HCT116 (cell line): ENCODE measurements around the gene PDE8A. TPM values are rescaled to one million over a fixed set of nuclear protein-coding genes. Genes with fewer than 3 reads are reported as not detected.

Source experiments
- ATAC-seq: fragments of 200-7000 bp; cut with Tn5 transposase; 2 replicates; pipeline ENCODE4 v1.9.1; 2020; ENCODE audit warnings: mild to moderate bottlenecking, moderate library complexity
- BruUV-seq: library from RNA; stranded (reverse); fragments of 400-500 nt; replicated peaks from 2 replicates; lab custom pipeline; 2021; lab: Mats Ljungman, UMichigan
- CTCF ChIA-PET: fragments of 300-600 bp; sonication (Branson Sonifier 250); formaldehyde crosslinking; loops from one replicate; lab custom pipeline; 2021; ENCODE audit warnings: antibody characterized with exemption; lab: Charles Lee
- POLR2A ChIA-PET: fragments of 300-600, 350-600 bp; sonication (Branson Sonifier 250); formaldehyde crosslinking; loops from one replicate; lab custom pipeline; 2021; ENCODE audit warnings: antibody characterized with exemption; lab: Charles Lee
- RAD21 ChIA-PET, 2 experiments: fragments of 300-600 bp; sonication (Branson Sonifier 250); formaldehyde crosslinking; loops; one replicate each; lab custom pipeline; 2023; ENCODE audit warnings: low total read pairs in 2 of 2; ENCODE audit not compliant: uncharacterized antibody in 2 of 2, unreplicated experiment in 2 of 2, low non-redundant PET in 1 of 2; lab: Charles Lee
- DNase-seq: peaks from one replicate; pipeline ENCODE4 v3.0.0-alpha.2; 2010; ENCODE audit warnings: low read depth, low spot score
- H2AFZ ChIP-seq: fragments of 200-600 bp; shearing (Covaris generic), sonication (generic); 2 replicates; pipeline ENCODE4 v1.6.1; 2017; ENCODE audit warnings: low read depth, mixed run types, mixed read lengths, antibody characterized with exemption, low read length; ENCODE audit not compliant: poor library complexity, severe bottlenecking
- H3K27ac ChIP-seq: 2 replicates; pipeline ENCODE4 v1.5.1; 2012; ENCODE audit warnings: low read depth, low read length
- H3K27me3 ChIP-seq: fragments of 200-600 bp; sonication (generic); 2 replicates; pipeline ENCODE4 v1.6.1; 2016; ENCODE audit warnings: mixed run types, low read length, mixed read lengths; ENCODE audit not compliant: insufficient read depth
- H3K36me3 ChIP-seq, 2 experiments: fragments of 200-500 bp in 1 of 2; fragments of 200-600 bp in 1 of 2; sonication (Bioruptor generic) in 1 of 2; sonication (generic) in 1 of 2; 2 replicates each; pipeline versions ENCODE4 v1.5.1 to v1.6.1; 2014 to 2016; ENCODE audit warnings: low read length in 2 of 2, inconsistent platforms in 1 of 2, mixed read lengths in 1 of 2, mixed run types in 1 of 2; ENCODE audit not compliant: insufficient read depth in 2 of 2, control insufficient read depth in 1 of 2
- H3K4me1 ChIP-seq, 2 experiments: fragments of 200-600 bp in 1 of 2; sonication (generic) in 1 of 2; 2 replicates each; pipeline versions ENCODE4 v1.5.1 to v1.6.1; 2012 to 2017; ENCODE audit warnings: low read length in 2 of 2, inconsistent platforms in 1 of 2, mild to moderate bottlenecking in 1 of 2, mixed read lengths in 1 of 2, mixed run types in 1 of 2, moderate library complexity in 1 of 2; ENCODE audit not compliant: insufficient read depth in 2 of 2, control insufficient read depth in 1 of 2
- H3K4me2 ChIP-seq: fragments of 200-600 bp; sonication (generic); 2 replicates; pipeline ENCODE4 v1.6.1; 2017; ENCODE audit warnings: mixed run types, low read length, mixed read lengths
- H3K4me3 ChIP-seq, 2 experiments: fragments of 200-600 bp in 1 of 2; sonication (generic) in 1 of 2; replicated peaks in 1 of 2; 2 replicates each; pipeline ENCODE4 v1.5.1; 2011 to 2016; ENCODE audit warnings: low read length in 2 of 2, control low read depth in 1 of 2, low read depth in 1 of 2, mild to moderate bottlenecking in 1 of 2, mixed read lengths in 1 of 2, mixed run types in 1 of 2
- H3K79me2 ChIP-seq: fragments of 200-600 bp; sonication (generic); 2 replicates; pipeline ENCODE4 v1.6.1; 2017; ENCODE audit warnings: mild to moderate bottlenecking, mixed run types, low read length, moderate library complexity, mixed read lengths; ENCODE audit not compliant: insufficient read depth
- H3K9ac ChIP-seq: fragments of 200-600 bp; sonication (generic); 2 replicates; pipeline ENCODE4 v1.6.1; 2016; ENCODE audit warnings: low read length, mixed read lengths
- H3K9me2 ChIP-seq: fragments of 200-600 bp; sonication (generic), shearing (Covaris generic); 2 replicates; pipeline ENCODE4 v1.6.1; 2017; ENCODE audit warnings: mixed run types, mild to moderate bottlenecking, moderate library complexity; ENCODE audit not compliant: insufficient read depth
- H3K9me3 ChIP-seq, 2 experiments: fragments of 200-500 bp in 1 of 2; fragments of 200-600 bp in 1 of 2; sonication (Bioruptor generic) in 1 of 2; sonication (generic) in 1 of 2; 2 replicates each; pipeline ENCODE4 v1.6.1; 2014 to 2017; ENCODE audit warnings: low read length in 2 of 2, mixed read lengths in 2 of 2, inconsistent platforms in 1 of 2, low read depth in 1 of 2, mild to moderate bottlenecking in 1 of 2, mixed run types in 1 of 2, moderate library complexity in 1 of 2; ENCODE audit not compliant: control insufficient read depth in 1 of 2, insufficient read depth in 1 of 2
- H4K20me1 ChIP-seq: fragments of 200-600 bp; sonication (generic), shearing (Covaris generic); 2 replicates; pipeline ENCODE4 v1.6.1; 2017; ENCODE audit warnings: mixed run types, mild to moderate bottlenecking, moderate library complexity; ENCODE audit not compliant: insufficient read depth
- CEBPB ChIP-seq: IDR thresholded peaks from 2 replicates; pipeline ENCODE4 v1.6.1; 2012; ENCODE audit warnings: low read depth
- EGR1 ChIP-seq: IDR thresholded peaks from 2 replicates; pipeline ENCODE4 v1.6.1; 2012; ENCODE audit warnings: low read depth
- ELF1 ChIP-seq: IDR thresholded peaks from 2 replicates; pipeline ENCODE4 v1.6.1; 2012; ENCODE audit warnings: low read depth, borderline replicate concordance
- EZH2 ChIP-seq: fragments of 200-600 bp; sonication (generic); IDR thresholded peaks from 2 replicates; pipeline ENCODE4 v1.6.1; 2017; ENCODE audit warnings: antibody characterized with exemption, mixed run types
- EZH2phosphoT487 ChIP-seq: fragments of 200-600 bp; IDR thresholded peaks from 2 replicates; pipeline ENCODE4 v1.6.1; 2018; ENCODE audit warnings: antibody characterized with exemption, borderline replicate concordance
- FOSL1 ChIP-seq: IDR thresholded peaks from 2 replicates; pipeline ENCODE4 v1.6.1; 2012; ENCODE audit warnings: low read depth
- JUND ChIP-seq: IDR thresholded peaks from 2 replicates; pipeline ENCODE4 v1.6.1; 2012
- POLR2A ChIP-seq: IDR thresholded peaks from 2 replicates; pipeline ENCODE4 v1.7.0; 2011; ENCODE audit warnings: borderline replicate concordance; ENCODE audit not compliant: insufficient read depth, insufficient read length; ENCODE audit errors: extremely low read depth
- POLR2AphosphoS5 ChIP-seq: IDR thresholded peaks from 2 replicates; pipeline ENCODE4 v1.6.1; 2011; ENCODE audit warnings: mild to moderate bottlenecking, low read depth, low read length, moderate library complexity
- RAD21 ChIP-seq: IDR thresholded peaks from 2 replicates; pipeline ENCODE4 v1.6.1; 2012; ENCODE audit warnings: low read depth, mild to moderate bottlenecking
- SIN3A ChIP-seq: IDR thresholded peaks from 2 replicates; pipeline ENCODE4 v1.6.1; 2012; ENCODE audit warnings: low read depth
- SRF ChIP-seq: IDR thresholded peaks from 2 replicates; pipeline ENCODE4 v1.6.1; 2012; ENCODE audit warnings: low read depth
- YY1 ChIP-seq: IDR thresholded peaks from 2 replicates; pipeline ENCODE4 v1.6.1; 2011; ENCODE audit warnings: low read length, low read depth, moderate library complexity, mild to moderate bottlenecking; ENCODE audit not compliant: insufficient replicate concordance; ENCODE audit errors: extremely low read depth
- ZFX ChIP-seq: fragments of 450-650 bp; IDR thresholded peaks from 2 replicates; pipeline ENCODE4 v1.6.1; 2017
- intact Hi-C: fragments of 100-400 bp; cut with micrococcal nuclease; formaldehyde crosslinking; loops from 2 replicates; pipeline ENCODE4 v1.10.0; 2022
- total RNA-seq: library from RNA; stranded (reverse); gene quantifications from one replicate; pipeline ENCODE4 v1.2.1, GENCODE V29; 2021; ENCODE audit not compliant: unreplicated experiment
- TF ChIP-seq, protein P1 (sequence below): IDR thresholded peaks from 2 replicates; pipeline ENCODE4 v1.6.1; 2012
- TF ChIP-seq, protein P2 (sequence below): IDR thresholded peaks from 2 replicates; pipeline ENCODE4 v1.6.1; 2012
- TF ChIP-seq, protein P3 (sequence below), 3 experiments: fragments of 200-600 bp in 1 of 3; sonication (generic) in 1 of 3; IDR thresholded peaks in 2 of 3; conservative IDR thresholded peaks in 1 of 3; 2 replicates each; pipeline ENCODE4 v1.5.1; 2012 to 2017; ENCODE audit warnings: low read depth in 2 of 3, low read length in 2 of 3, antibody characterized with exemption in 1 of 3, borderline replicate concordance in 1 of 3, control low read depth in 1 of 3, mild to moderate bottlenecking in 1 of 3, mixed read lengths in 1 of 3, mixed run types in 1 of 3, moderate library complexity in 1 of 3; ENCODE audit not compliant: insufficient read depth in 1 of 3

PDE8A gene
- total RNA-seq, 1 experiment from 2014 or later = 37.8 TPM

DNA sequence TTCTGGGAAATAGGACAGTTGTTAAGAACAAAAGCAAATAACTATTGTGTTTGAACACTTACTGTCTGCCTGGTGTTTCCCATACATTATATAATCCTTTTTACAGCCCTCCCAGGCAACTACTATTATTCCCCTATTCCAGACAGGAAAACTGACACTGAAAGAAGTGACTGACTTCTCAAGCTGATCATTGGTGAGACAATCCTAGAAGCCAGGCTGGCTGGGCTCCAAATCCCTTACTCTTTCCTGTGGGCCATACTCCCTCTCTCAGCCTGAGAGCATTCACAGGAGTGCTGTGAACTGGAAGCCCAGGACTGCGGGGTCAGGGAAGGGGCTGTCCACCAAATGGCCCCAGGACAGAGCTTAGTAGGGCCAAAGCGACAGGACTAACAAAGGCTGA, 39.2 kb upstream of the PDE8A start:
- H3K27ac ChIP-seq = no peak overlapping the region
- no peak overlapping the region for H3K9ac ChIP-seq
- intact Hi-C loops = no loop called here
- H3K9me2 ChIP-seq = no peaks in the 10 kb centered on the region
- H3K4me1 ChIP-seq = no peaks in the 10 kb centered on the region
- no peak overlapping the region for H3K4me3 ChIP-seq
- RAD21 ChIA-PET = no interaction called here
- H3K9me3 ChIP-seq = no peaks in the 10 kb centered on the region
- DNase-seq (no peak), ATAC-seq (no peak)
- no peaks in the 10 kb centered on the region for H3K79me2 ChIP-seq
- CTCF ChIA-PET = no interaction called here
- H3K4me2 ChIP-seq = no peak overlapping the region
- no peak overlapping the region for H2AFZ ChIP-seq
- no peaks in the 10 kb centered on the region for H4K20me1 ChIP-seq
- no peaks in the 10 kb centered on the region for H3K27me3 ChIP-seq
- H3K36me3 ChIP-seq = no peaks in the 10 kb centered on the region
- TF ChIP-seq JUND (no peak), SRF (no peak), EZH2phosphoT487 (no peak), FOSL1 (no peak), POLR2A (no peak), ELF1 (no peak), YY1 (no peak), EGR1 (no peak), CEBPB (no peak), RAD21 (no peak), ZFX (no peak), POLR2AphosphoS5 (no peak)
- TF ChIP-seq, protein P1, sequence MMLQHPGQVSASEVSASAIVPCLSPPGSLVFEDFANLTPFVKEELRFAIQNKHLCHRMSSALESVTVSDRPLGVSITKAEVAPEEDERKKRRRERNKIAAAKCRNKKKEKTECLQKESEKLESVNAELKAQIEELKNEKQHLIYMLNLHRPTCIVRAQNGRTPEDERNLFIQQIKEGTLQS = no peak
- TF ChIP-seq, protein P2, sequence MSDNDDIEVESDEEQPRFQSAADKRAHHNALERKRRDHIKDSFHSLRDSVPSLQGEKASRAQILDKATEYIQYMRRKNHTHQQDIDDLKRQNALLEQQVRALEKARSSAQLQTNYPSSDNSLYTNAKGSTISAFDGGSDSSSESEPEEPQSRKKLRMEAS = no peak
- no TSS peak for BruUV-seq
- POLR2A ChIA-PET = no interaction called here

DNA sequence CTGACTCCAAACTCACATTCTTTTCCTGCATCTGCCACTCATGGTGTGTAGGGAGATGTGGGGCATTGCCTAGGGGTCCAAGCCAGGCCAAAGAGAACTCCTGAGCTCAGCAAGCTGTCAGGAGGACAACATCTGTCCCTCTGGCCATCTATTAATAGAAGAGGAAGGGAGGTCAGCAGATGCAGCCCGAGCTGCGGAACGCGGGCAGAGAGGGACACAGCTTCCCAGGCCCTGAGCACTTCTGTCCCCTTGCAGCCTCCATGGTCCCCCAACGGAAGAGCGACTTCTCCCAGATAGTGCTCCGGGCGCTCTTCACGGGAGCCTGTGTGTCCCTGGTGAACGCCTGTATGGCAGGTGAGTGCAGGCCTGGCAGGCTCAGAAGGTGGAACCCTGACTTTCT, 37.3 kb upstream of the PDE8A start:
- DNase-seq (no peak), ATAC-seq (no peak)
- Histone ChIP-seq H3K27ac (no peak overlapping the region), H3K4me1 (peaks cover 0 to 8% of the 10 kb centered on the region in 2 experiments; a peak in 2 of 4 replicates), H2AFZ (no peak overlapping the region), H3K9me3 (no peaks in the 10 kb centered on the region), H3K4me3 (no peak overlapping the region), H3K4me2 (no peak overlapping the region), H3K36me3 (no peaks in the 10 kb centered on the region), H3K9me2 (no peaks in the 10 kb centered on the region), H3K27me3 (no peaks in the 10 kb centered on the region), H3K79me2 (no peaks in the 10 kb centered on the region), H3K9ac (no peak overlapping the region), H4K20me1 (no peaks in the 10 kb centered on the region)
- ChIA-PET POLR2A (interaction anchor here (0.6 kb wide), 1 partner anchor 9 kb away, joined by 4 read pairs; no protein-coding TSS in a partner anchor), CTCF (no interaction called here), RAD21 (no interaction called here)
- intact Hi-C loops = no loop called here
- TF ChIP-seq, protein P3, sequence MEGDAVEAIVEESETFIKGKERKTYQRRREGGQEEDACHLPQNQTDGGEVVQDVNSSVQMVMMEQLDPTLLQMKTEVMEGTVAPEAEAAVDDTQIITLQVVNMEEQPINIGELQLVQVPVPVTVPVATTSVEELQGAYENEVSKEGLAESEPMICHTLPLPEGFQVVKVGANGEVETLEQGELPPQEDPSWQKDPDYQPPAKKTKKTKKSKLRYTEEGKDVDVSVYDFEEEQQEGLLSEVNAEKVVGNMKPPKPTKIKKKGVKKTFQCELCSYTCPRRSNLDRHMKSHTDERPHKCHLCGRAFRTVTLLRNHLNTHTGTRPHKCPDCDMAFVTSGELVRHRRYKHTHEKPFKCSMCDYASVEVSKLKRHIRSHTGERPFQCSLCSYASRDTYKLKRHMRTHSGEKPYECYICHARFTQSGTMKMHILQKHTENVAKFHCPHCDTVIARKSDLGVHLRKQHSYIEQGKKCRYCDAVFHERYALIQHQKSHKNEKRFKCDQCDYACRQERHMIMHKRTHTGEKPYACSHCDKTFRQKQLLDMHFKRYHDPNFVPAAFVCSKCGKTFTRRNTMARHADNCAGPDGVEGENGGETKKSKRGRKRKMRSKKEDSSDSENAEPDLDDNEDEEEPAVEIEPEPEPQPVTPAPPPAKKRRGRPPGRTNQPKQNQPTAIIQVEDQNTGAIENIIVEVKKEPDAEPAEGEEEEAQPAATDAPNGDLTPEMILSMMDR (IDR thresholded peaks at IDR 0.05 in 2 of 3, conservative IDR thresholded peaks at IDR 0.05 in 1 of 3; ENCODE audit: borderline replicate concordance in 1 of 3, insufficient read depth in 1 of 3, low read depth in 2 of 3, low read length in 2 of 3) = no peak
- TF ChIP-seq POLR2AphosphoS5 (no peak), EZH2 (no peak), SIN3A (no peak), EGR1 (no peak), SRF (no peak)
- TF ChIP-seq, protein P1 = no peak
- TF ChIP-seq, protein P2 = no peak
- no TSS peak for BruUV-seq
